ENCODE results near the gene LRRFIP1.

Gene LRRFIP1

DNA sequence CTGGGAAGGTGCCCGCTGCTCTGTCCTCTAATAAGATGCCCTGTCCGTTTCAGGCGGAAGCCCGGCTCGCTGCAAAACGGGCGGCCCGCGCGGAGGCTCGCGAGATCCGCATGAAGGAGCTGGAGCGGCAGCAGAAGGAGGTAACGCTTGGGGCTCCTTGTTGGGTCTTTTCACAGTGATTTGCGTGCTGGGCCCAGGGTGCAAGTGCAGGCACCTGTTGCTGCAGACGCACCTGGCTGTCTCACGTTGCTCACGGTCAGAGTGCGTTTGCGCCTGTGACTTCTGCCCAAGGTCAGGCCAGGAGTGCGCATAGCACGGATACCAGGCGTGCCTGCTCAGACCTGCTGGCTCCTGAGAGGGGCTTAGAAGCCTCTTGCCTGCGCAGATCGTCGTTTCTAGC, 81.1 kb downstream of the LRRFIP1 start:
- DNase-seq: no peak

DNA sequence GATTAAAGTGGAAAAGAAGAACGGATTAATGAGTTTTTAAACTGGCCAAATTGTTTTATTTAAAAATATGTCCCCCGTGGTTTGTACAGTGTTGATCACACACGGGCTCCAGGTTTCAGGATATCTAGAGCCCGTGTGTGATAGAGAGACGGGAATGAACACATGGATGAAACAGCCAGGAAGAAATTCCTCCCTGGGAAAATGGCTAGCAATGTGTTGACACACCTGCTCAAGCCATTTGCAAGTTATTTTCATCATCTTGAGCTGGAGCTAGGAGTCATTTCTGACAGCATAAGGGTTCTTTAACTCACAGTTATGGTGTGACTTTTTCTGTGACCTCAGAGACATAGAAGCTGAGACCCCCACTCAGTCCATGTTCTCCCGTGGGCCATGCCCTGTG, 81.6 kb downstream of the LRRFIP1 start:
- no peak for DNase-seq

- no peak for DNase-seq
These were observed 84.2 kb downstream of the LRRFIP1 start for GRCh38 chr2:237711458-237712150.

DNA sequence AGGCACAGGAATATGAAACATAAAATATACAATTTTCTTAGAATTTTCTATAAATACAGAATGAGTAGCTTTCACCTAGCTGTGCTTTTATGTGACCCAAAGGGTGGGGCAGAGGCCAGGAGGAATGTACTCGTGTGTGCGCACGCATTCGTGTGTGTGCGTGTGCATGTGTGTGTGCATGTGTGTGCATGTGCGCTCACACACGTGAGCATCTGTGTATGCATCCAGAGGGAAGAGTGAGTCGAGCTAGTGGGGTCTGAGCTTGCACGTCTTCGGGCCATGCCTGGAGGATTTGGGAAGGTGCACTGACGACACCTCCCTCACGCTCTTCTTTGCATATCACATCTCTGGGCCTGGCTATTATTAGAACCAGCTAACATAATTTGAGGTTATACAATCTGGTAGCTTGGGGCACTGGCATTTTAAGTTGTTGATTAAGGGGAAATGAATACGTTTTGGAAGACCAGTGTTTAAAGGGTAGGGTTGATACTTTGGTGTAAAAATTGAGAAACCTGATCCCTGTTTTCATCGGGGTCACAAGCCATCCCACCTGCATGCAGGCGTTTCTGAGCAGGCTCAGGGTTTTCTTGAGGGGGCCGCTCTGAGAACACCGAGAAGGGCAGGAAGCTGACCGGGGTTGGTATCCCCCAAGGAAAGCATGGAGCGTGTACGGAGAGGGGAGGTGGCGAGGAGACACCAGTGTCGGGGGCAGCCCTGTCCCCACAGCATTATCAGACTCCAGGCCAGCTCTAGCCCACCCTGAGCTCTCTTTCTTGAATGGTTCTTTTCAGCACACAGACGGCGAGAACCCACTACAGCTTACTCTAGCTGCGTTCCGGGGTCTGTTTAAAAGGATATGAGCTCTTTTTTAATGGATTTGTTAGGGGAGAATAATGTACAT, 85.3 kb downstream of the LRRFIP1 start:
- no peak for DNase-seq

GRCh38 chr2:237714690-237715458, 87.5 kb downstream of the LRRFIP1 start:
- no peak for DNase-seq

DNA sequence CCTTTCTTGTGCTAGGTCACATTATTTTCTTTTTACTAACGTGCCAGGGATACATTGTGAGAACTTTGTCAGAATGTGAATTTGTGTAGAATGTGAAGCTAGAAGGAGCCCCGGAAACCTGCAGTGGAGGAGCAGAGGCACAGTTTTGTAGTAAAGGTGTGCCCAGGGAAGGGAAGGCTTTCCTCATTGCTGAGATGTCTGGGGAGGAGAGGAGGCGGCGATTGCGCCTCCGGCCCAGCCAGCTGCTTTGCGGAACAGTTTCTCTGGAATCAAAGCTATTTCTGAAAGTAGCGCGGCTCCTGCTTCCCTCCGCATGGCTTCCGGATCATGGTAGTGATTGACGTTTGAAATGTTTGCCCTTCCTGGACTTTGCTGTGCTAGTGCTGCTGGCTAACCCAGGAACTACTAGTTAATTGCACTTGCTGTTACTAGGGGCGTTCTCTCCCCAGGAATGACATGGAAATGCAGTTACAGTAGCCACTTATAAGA, 88.1 kb downstream of the LRRFIP1 start:
- DNase-seq: peak; percentile 46

DNA sequence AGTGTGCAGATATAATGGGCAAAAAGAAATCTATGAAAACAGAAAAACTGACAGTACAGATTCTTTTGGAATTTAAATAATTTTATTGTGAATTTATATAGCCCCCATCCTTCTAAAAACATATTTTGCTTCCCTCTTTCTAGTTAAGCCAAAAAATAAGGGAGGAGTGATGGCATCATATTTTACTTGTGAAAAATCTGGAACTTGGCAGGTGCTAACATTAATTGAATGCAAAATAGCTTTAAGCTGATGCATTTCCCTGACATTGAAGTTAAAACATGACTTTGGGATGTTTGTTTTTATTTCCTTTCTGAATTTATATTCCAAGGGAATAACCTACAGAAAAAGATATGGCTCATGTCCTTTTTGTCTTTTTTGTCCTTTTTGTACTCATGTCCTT, 88.6 kb downstream of the LRRFIP1 start:
- DNase-seq: no peak

DNA sequence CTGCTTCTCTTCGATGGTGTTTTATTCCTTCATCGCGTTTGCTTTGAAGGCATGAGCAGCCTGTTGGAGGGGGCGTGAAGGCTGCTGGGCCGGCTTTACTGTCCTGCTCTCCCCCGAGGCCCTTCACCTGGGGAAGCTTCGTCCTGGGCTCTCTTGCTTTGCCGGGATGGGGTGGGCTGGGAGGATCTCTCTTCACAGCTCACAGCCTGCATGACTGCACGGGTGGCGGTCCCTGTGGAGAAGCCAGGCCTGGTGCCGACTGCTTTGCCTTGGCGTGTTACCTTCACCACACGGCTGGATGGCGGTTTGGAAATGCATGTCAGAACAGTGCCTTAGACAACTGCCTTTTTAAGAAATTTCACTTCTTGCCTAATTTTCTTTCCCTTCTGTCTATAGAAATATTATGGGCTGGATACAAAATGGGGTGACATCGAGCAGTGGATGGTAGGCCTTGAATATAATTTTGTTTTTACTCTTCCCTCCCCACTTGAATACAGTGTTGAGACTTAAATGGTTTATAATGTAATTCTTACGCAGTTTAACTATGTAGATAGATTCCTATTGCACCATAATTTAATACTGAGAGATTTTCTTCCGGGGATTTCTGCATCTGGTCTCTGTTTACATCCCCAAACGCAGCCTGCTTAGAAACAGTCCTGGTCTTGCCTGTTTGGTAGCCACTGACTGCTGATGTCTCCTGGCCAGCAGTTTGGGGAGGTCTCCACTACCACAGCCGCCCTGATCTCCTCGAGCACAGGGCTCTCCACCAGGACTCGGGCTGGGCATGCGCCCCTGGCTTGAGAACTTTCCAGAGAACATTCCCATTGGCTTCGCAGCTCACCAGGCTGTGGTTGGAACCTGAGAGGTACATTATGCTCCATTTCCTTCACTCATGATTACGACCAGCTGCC, 90.2 kb downstream of the LRRFIP1 start:
- DNase-seq: no peak

GRCh38 chr2:237718277-237718634, 90.9 kb downstream of the LRRFIP1 start:
- no peak for DNase-seq

DNA sequence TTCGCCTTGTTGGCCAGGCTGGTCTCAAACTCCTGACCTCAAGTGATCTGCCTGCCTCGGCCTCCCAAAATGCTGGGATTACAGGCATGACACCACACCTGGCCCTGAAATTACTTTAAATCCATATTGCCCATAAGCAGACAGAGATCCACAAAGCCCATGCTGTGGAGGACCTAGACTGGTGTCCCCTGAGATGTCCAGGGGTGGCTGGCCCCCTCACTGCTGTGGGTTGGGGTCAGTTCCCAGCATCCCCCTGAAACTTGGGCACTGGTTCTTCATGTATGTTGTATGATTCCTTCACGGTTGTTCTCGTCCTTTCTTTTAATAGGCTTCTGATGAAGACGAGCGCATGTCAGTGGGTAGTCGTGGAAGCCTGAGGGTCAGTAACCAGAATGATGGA, 93.1 kb downstream of the LRRFIP1 start:
- no peak for DNase-seq

DNA sequence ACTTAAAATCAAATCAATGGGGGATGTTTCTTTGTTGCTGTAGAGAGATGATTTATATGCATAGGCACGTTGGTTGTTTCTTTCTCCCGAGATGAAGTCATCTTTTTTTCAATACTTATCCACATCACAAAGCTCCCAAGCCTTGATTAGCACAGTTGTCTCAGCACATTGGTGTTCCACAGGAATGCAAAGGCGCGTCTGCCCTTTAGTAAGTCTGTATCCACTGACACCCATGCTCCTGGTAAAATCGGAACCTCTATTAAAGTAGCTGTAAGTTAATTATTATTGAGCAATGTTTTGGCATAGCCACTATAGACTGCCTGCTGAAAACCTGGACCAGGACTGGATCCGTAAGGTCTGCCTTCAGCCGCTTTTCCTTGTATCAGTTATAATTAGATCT, 93.6 kb downstream of the LRRFIP1 start:
- no peak for DNase-seq

DNA sequence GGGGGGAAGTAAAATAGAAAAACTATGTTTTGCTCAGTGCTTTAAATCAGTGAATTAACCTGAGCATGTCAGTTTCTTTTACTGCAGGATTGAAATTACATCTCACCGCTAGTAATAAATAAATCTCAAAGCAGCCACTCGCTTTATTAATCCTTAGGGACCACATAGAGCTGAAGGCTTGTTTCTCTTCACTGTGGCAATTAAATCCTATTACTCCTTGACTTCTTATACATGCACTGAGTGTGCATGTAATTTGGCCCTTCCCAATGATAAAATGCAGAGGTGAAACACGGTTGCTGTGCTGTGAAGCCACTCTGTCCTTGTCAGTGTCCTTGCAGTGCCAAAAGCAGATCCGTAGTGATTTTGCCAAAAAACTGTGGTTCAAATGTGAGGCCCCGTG, 94.1 kb downstream of the LRRFIP1 start:
- no peak for DNase-seq

DNA sequence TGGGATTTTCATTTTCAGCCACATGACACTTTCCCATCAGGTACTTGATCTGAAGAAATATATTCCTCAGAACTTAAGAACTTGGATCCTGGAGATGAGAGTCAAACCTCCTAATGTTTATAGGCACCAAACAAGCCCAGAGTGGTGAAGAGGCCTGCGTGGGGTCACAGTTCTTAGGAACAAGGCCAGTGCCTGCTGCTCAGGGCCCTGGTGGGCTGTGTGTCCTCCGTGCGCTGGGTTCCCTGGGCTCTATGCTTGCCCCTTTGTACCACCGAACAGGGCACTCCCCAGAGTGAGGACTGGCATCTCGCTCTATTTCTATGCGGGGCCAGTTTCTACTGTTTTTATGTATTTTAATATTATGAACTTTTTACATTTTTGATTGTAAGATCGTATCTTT, 95.2 kb downstream of the LRRFIP1 start:
- no peak for DNase-seq

DNA sequence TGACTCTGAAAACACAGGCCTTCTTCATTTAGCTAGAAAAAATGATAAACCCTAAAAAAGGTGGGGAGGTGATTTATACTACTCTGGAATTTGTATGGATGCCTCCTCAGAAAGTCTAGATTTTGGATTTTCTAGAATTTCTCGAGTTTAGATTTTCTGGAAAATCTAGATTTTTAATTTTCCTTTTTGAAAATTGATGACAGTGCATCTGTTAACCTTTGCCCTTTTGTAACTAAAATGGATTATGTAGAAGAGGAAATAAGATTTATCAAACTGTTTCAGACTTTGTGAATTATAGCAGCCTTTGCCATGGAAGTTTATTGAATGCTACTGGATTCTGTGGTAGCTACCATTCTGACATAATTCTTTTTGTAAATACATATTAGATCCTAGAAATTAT, 95.6 kb downstream of the LRRFIP1 start:
- DNase-seq: no peak

DNA sequence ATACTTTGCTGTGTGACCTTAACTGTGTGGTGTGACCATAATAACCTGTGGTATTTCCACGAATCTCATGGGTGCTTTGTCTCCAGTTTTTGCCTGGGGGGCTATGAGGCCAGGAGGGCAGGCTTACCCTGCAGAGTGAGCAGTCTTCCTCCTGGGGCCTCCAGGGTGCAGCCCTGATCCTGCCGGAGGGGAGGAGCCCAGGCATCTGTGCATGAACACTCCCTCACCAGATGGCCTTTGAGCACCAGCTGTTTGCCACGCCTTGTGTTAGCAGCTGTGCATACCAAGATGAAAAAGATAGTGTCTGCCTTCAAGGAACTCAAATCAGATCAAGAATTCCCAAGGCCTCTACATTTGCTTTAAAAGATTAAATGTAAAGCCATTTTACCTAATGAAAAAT, 96.2 kb downstream of the LRRFIP1 start:
- no peak for DNase-seq

- no peak for DNase-seq
These were observed 97.6 kb downstream of the LRRFIP1 start for GRCh38 chr2:237724811-237725478.

GRCh38 chr2:237725661-237726060, 98.3 kb downstream of the LRRFIP1 start:
- DNase-seq: no peak

DNA sequence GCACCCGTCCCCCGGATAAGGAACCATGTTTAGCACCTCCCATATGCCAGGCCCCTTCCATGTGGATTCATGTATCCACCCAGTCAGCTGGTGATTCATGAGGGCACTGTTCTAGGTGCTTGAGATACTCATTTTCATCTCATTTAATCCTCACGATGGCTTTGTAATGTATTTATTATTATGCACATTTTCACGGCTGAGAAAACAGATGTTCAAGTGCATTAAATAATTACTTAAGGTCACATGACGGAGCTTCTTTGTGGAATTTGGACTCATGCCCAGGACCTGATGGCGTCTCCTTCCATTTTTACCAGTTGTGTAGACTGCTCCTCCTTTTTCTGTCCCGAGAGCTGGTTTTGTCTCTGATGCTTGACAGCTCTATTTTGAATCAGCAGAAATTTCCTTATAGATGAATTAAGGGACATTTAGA, 99.0 kb downstream of the LRRFIP1 start:
- DNase-seq: no peak

DNA sequence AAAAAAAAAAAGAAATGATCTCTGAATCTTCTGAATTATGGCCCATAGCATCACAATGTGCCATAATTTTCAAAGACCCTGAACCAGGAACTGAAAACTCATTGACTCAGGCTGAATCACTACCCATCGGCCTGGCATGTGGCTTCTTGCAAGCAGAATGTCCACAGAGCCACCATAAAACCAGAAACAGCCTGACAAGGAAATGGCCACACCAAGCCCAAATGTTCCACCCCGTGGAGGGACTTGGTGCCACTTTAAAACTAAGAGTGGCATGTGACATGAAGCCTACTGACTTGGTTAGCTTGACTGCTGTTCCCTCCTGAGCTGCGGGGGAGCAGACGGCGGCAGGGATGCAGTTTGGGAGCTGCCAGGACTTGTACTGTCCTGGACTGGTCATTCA, 100.0 kb downstream of the LRRFIP1 start:
- DNase-seq: no peak

- no peak for DNase-seq
These were observed 102.5 kb downstream of the LRRFIP1 start for GRCh38 chr2:237729681-237730475.

DNA sequence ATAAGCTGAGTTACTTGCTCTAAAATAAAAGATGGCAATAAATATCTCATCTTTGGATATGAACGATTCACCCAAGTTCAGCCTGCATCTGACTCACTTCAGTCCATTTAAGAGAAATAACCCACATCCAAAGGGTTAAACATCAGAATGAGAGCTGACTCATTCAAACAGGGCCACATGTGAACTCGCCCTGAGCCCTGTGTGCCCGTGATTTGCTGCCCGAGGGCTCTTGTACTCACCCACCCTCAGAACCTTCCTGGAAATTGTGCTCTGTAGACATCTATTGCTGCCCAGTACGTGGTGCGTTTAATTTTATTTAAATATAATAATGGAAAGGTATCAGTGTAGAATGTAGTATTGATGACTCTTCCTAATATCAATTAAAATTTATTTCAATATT, 104.3 kb downstream of the LRRFIP1 start:
- no peak for DNase-seq

All from retina (tissue), 1 donor.